ENCODE data around the gene TRPV2. TPM values are rescaled to one million over a fixed set of nuclear protein-coding genes. Genes with fewer than 3 reads are reported as not detected.

The TRPV2 gene
- total RNA-seq, 4 donors from 2014 or later: 3.2 to 12.5 (median 6.5) TPM

- DNase-seq: no peak
- WGBS, 2 donors: 83 to 92% methylated on average over 15 to 17 of the region's 17 CpGs
Observed at GRCh38 chr17:16460796-16461605, 45.6 kb downstream of the TRPV2 start.

GRCh38 chr17:16461606-16461866 lies 46.2 kb downstream of the TRPV2 start:
- Histone ChIP-seq H3K27me3 (no peaks in the 10 kb centered on the region), H3K4me3 (replicated peaks in 1 of 3) (no peak overlapping the region), H3K9me3 (no peaks in the 10 kb centered on the region), H3K4me1 (peaks cover 19 to 29% of the 10 kb centered on the region in 2 donors), H3K36me3 (no peaks in the 10 kb centered on the region), H3K27ac (no peak overlapping the region)
- DNase-seq: no peak
- WGBS, 2 donors: 95 to 96% methylated on average over 3 of the region's 3 CpGs
- intact Hi-C loops (cut with DNase I): no loop called here
- TF ChIP-seq CTCF (IDR thresholded peaks at IDR 0.05): no peak

More at GRCh38 chr17:16460796-16461605, 45.6 kb downstream of the TRPV2 start:
- H3K27ac ChIP-seq: no peak overlapping the region
- no peaks in the 10 kb centered on the region for H3K9me3 ChIP-seq
- no peak overlapping the region for H3K4me3 ChIP-seq (replicated peaks in 1 of 3)
- no peaks in the 10 kb centered on the region for H3K36me3 ChIP-seq
- no peaks in the 10 kb centered on the region for H3K27me3 ChIP-seq
- intact Hi-C loops (cut with DNase I): no loop called here
- H3K4me1 ChIP-seq: peaks cover 19 to 28% of the 10 kb centered on the region in 2 donors
- TF ChIP-seq CTCF (IDR thresholded peaks at IDR 0.05) (no peak), POLR2A (IDR thresholded peaks at IDR 0.05) (no peak)

- no peaks in the 10 kb centered on the region for H3K27me3 ChIP-seq
- no peaks in the 10 kb centered on the region for H3K9me3 ChIP-seq
- no peak for TF ChIP-seq POLR2A (IDR thresholded peaks at IDR 0.05)
- no peak for TF ChIP-seq CTCF (IDR thresholded peaks at IDR 0.05)
- no peak overlapping the region for H3K4me3 ChIP-seq (replicated peaks in 1 of 3)
- H3K36me3 ChIP-seq: no peaks in the 10 kb centered on the region
- DNase-seq: no peak
- peaks cover 19 to 29% of the 10 kb centered on the region in 2 donors for H3K4me1 ChIP-seq
- WGBS, 2 donors: 78 to 90% methylated on average over 4 to 20 of the region's 20 CpGs
- no peak overlapping the region for H3K27ac ChIP-seq
- intact Hi-C loops (cut with DNase I): no loop called here
Observed at GRCh38 chr17:16462070-16462864, 46.9 kb downstream of the TRPV2 start.

GRCh38 chr17:16463358-16464302 lies 48.3 kb downstream of the TRPV2 start:
- H3K36me3 ChIP-seq: no peaks in the 10 kb centered on the region
- 40 to 46% methylated on average over 11 of the region's 13 CpGs for WGBS, 2 donors
- H3K27me3 ChIP-seq: no peaks in the 10 kb centered on the region
- no peak overlapping the region for H3K4me3 ChIP-seq (replicated peaks in 1 of 3)
- no peak for TF ChIP-seq POLR2A (IDR thresholded peaks at IDR 0.05)
- TF ChIP-seq CTCF (IDR thresholded peaks at IDR 0.05): peak in 5 of 6 experiments; percentile 24 to 69 (median 50)
- peak; percentile 88 to 90 for DNase-seq
- no peaks in the 10 kb centered on the region for H3K9me3 ChIP-seq
- intact Hi-C loops (cut with DNase I): no loop called here
- H3K4me1 ChIP-seq: peaks cover 19 to 29% of the 10 kb centered on the region in 2 donors
- H3K27ac ChIP-seq: peak overlapping the region; percentile 66 to 76 (median 66)
